Ectodermal cell (in vitro differentiated cells): Measurements from ENCODE around the gene PDCD1LG2.

Experiments used
- H3K27ac ChIP-seq: 2 replicates; pipeline ENCODE4 v1.7.0; 2013; ENCODE audit warnings: mild to moderate bottlenecking, low read depth, low read length; ENCODE audit not compliant: insufficient read depth, poor library complexity, severe bottlenecking
- H3K27me3 ChIP-seq: 2 replicates; pipeline ENCODE4 v1.7.0; 2013; ENCODE audit warnings: mild to moderate bottlenecking, low read length; ENCODE audit not compliant: insufficient read depth, control insufficient read depth, poor library complexity, severe bottlenecking
- H3K36me3 ChIP-seq: one replicate; pipeline ENCODE4 v1.7.0; 2013; ENCODE audit warnings: low read length; ENCODE audit not compliant: control insufficient read depth, insufficient read depth
- H3K4me1 ChIP-seq: one replicate; pipeline ENCODE4 v1.7.0; 2013; ENCODE audit warnings: low read length; ENCODE audit not compliant: control insufficient read depth, insufficient read depth
- H3K4me3 ChIP-seq: 2 replicates; pipeline ENCODE4 v1.7.0; 2013; ENCODE audit warnings: low read depth, low read length, control low read depth; ENCODE audit not compliant: insufficient read depth
- H3K9me3 ChIP-seq: 2 replicates; pipeline ENCODE4 v1.7.0; 2013; ENCODE audit warnings: mild to moderate bottlenecking, low read length, moderate library complexity; ENCODE audit not compliant: control insufficient read depth
- WGBS, 2 experiments: methylation state at CpG; one replicate each; pipeline ENCODE4 v1.1.7; 2013; ENCODE audit warnings: missing lambda C conversion rate in 2 of 2; 5-methylcytosine and 5-hydroxymethylcytosine counted together

The PDCD1LG2 gene

GRCh38 chr9:5480919-5481318, 29.4 kb upstream of the PDCD1LG2 start:
- Histone ChIP-seq H3K4me3 (no peak overlapping the region), H3K27ac (no peak overlapping the region), H3K4me1 (no peaks in the 10 kb centered on the region), H3K36me3 (no peaks in the 10 kb centered on the region), H3K9me3 (no peaks in the 10 kb centered on the region), H3K27me3 (no peaks in the 10 kb centered on the region)
- WGBS, 2 experiments = 94 to 98% methylated on average over 3 to 4 of the region's 4 CpGs

GRCh38 chr9:5481322-5482040, 28.9 kb upstream of the PDCD1LG2 start:
- H3K27me3 ChIP-seq = no peaks in the 10 kb centered on the region
- no peak overlapping the region for H3K4me3 ChIP-seq
- no peaks in the 10 kb centered on the region for H3K4me1 ChIP-seq
- H3K27ac ChIP-seq = no peak overlapping the region
- no peaks in the 10 kb centered on the region for H3K9me3 ChIP-seq
- H3K36me3 ChIP-seq = no peaks in the 10 kb centered on the region
- WGBS, 2 experiments = 93 to 95% methylated on average over 4 to 5 of the region's 5 CpGs

DNA sequence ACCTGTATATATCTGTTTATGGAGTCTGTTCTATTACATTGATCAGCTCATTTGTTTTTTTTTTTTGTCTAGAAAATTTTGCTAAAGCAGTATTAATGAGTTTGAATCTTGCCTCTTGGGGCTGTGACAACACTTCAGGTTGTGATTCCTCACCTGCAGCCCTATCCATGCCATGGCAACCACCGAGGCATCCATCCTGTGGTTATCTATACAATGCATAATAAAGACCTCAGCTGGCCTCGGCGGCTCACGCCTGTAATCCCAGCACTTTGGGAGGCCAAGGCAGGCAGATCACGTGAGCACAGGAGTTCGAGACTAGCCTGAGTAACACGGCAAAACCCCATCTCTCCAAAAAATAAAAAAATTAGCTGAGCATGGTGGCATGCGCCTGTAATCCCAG, 28.1 kb upstream of the PDCD1LG2 start:
- 73 to 83% methylated on average over 8 of the region's 8 CpGs for WGBS, 2 experiments

DNA sequence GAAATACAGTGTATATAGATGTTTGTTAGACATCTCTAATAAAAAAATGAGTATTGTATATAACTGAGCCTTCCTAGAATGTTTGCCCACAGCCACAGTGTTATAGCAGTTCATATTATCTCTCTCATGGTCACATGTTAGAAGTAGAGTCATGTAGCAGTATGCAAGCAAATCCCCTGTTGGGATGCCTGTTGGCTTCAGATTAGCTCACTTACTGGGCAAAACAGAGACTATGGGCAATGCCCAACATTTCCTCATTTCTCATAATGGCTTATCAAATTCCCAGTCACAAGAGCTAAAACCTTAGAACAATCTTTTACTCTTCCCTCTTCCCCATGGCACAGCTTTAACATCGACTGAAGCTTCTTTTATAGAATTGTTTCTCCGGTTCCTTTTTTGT, 27.0 kb upstream of the PDCD1LG2 start:
- H3K36me3 ChIP-seq = no peaks in the 10 kb centered on the region
- WGBS, 2 experiments = 100% methylated on average over 1 to 2 of the region's 2 CpGs
- H3K27me3 ChIP-seq = no peaks in the 10 kb centered on the region
- H3K27ac ChIP-seq = no peak overlapping the region
- no peaks in the 10 kb centered on the region for H3K4me1 ChIP-seq
- H3K4me3 ChIP-seq = no peak overlapping the region
- no peaks in the 10 kb centered on the region for H3K9me3 ChIP-seq

More for the DNA sequence above, 28.1 kb upstream of the PDCD1LG2 start:
- no peaks in the 10 kb centered on the region for H3K9me3 ChIP-seq
- H3K27me3 ChIP-seq = no peaks in the 10 kb centered on the region
- no peaks in the 10 kb centered on the region for H3K4me1 ChIP-seq
- no peaks in the 10 kb centered on the region for H3K36me3 ChIP-seq
- H3K27ac ChIP-seq = no peak overlapping the region
- H3K4me3 ChIP-seq = no peak overlapping the region

DNA sequence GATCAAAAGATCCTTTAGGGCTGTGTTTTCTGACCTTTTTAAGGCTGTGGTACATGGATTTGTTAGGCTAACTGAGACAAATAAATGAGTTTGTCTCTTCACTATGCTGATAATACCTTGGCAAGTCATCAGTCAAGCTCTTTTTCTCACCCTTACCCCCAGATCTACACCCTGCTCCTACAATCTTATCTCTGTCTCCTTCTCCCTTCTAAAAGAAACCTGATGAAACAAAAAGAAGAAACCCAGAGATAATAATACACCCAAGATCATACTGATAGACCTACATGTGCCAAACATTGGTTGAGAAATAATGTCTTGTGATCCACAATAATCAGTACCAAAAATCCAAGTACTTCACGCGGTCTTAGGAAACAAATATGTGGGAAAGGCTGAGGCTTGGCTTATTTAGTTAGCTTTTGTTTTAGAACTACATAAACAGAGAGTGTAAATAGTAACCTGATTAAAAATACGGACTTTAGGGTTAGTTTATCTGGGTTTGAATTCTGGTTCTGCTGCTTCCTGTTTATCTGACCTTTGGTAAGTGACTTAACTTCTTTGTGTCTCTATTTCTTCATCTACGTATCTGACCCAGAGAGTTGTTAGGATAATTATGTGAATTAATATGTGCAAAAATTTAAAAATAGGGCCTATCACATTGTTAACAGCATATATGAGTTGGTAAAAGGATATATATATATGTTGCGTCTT, 24.8 kb upstream of the PDCD1LG2 start:
- Histone ChIP-seq H3K4me1 (no peaks in the 10 kb centered on the region), H3K27ac (no peak overlapping the region), H3K9me3 (no peaks in the 10 kb centered on the region), H3K4me3 (no peak overlapping the region), H3K27me3 (no peaks in the 10 kb centered on the region), H3K36me3 (no peaks in the 10 kb centered on the region)
- 74 to 94% methylated on average over 2 to 5 of the region's 5 CpGs for WGBS, 2 experiments

DNA sequence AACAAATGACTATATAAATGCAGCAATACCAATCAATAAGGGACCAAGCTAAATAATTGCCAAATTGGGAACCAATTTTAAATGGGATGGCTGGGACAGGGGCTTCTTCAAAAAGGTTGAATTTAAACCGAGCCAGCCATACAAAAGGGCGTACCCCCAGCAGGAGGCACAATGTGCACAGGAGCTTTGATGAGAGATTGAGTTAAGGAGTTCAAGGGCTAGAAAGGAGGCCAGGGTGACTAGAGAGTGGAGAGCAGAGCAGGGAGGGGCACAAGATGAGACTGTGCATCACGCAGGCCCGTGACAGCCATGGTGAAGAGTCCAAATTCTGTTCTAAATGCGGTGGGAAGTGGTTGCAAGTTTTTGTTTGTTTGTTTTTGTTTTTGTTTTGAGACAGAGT, 23.3 kb upstream of the PDCD1LG2 start:
- Histone ChIP-seq H3K9me3 (no peaks in the 10 kb centered on the region), H3K27ac (no peak overlapping the region), H3K4me3 (no peak overlapping the region), H3K36me3 (no peaks in the 10 kb centered on the region), H3K4me1 (no peaks in the 10 kb centered on the region), H3K27me3 (no peaks in the 10 kb centered on the region)
- 93 to 94% methylated on average over 5 of the region's 5 CpGs for WGBS, 2 experiments

- Histone ChIP-seq H3K4me3 (no peak overlapping the region), H3K9me3 (no peaks in the 10 kb centered on the region), H3K4me1 (no peaks in the 10 kb centered on the region), H3K27ac (no peak overlapping the region), H3K27me3 (no peaks in the 10 kb centered on the region), H3K36me3 (no peaks in the 10 kb centered on the region)
- WGBS, 2 experiments = 93 to 94% methylated on average over 8 to 9 of the region's 9 CpGs
These were observed 21.9 kb upstream of the PDCD1LG2 start for GRCh38 chr9:5488221-5489008.

GRCh38 chr9:5489630-5490490, 20.5 kb upstream of the PDCD1LG2 start:
- H3K9me3 ChIP-seq = no peaks in the 10 kb centered on the region
- 90 to 94% methylated on average over 9 of the region's 9 CpGs for WGBS, 2 experiments
- H3K4me1 ChIP-seq = no peaks in the 10 kb centered on the region
- no peaks in the 10 kb centered on the region for H3K36me3 ChIP-seq
- H3K27ac ChIP-seq = no peak overlapping the region
- H3K27me3 ChIP-seq = no peaks in the 10 kb centered on the region
- no peak overlapping the region for H3K4me3 ChIP-seq

- no peaks in the 10 kb centered on the region for H3K4me1 ChIP-seq
- no peaks in the 10 kb centered on the region for H3K27me3 ChIP-seq
- no peaks in the 10 kb centered on the region for H3K36me3 ChIP-seq
- no peak overlapping the region for H3K27ac ChIP-seq
- H3K4me3 ChIP-seq = no peak overlapping the region
- 86 to 88% methylated on average over 1 of the region's 1 CpG for WGBS, 2 experiments
- H3K9me3 ChIP-seq = no peaks in the 10 kb centered on the region
These were observed 17.2 kb upstream of the PDCD1LG2 start for GRCh38 chr9:5492965-5493678.
